Omental fat pad (tissue), 4 donors: ENCODE measurements around the gene LDLRAP1. TPM values are rescaled to one million over a fixed set of nuclear protein-coding genes. Genes with fewer than 3 reads are reported as not detected.

Experiments
- ATAC-seq: fragments of 150-250 bp; one replicate; pipeline ENCODE4 v1.9.1; 2016; ENCODE audit warnings: mild to moderate bottlenecking, moderate library complexity; ENCODE audit not compliant: low FRiP score
- DNase-seq: peaks from one replicate; pipeline ENCODE4 v3.0.0-alpha.2; 2019; ENCODE audit warnings: low spot score
- CTCF ChIP-seq, 3 donors: fragments of 450-650 bp; IDR thresholded peaks; one replicate each; pipeline ENCODE4 v1.5.1; 2016 to 2017; ENCODE audit warnings: antibody characterized with exemption in 3 of 3, mild to moderate bottlenecking in 3 of 3, moderate library complexity in 2 of 3
- total RNA-seq, 4 donors: library from RNA; depleted of rRNA; stranded (reverse); fragments of >200 nt; gene quantifications; one replicate each; pipeline ENCODE4 v1.1.0, GENCODE V29; 2016

LDLRAP1 gene
- total RNA-seq, 4 donors from 2014 or later, result 7.1 to 18.7 (median 15.8) TPM

- ATAC-seq, result no peak
- no peak for TF ChIP-seq CTCF (IDR thresholded peaks at IDR 0.05)
- no peak for DNase-seq
These were observed 6.1 kb upstream of the LDLRAP1 start for GRCh38 chr1:25537153-25537831.

- no peak for ATAC-seq
- no peak for DNase-seq
- TF ChIP-seq CTCF (IDR thresholded peaks at IDR 0.05), result no peak
These were observed 5.1 kb upstream of the LDLRAP1 start for GRCh38 chr1:25538191-25538767.

- no peak for DNase-seq
- no peak for ATAC-seq
- no peak for TF ChIP-seq CTCF (IDR thresholded peaks at IDR 0.05)
These were observed 2.6 kb upstream of the LDLRAP1 start for GRCh38 chr1:25540750-25541342.

GRCh38 chr1:25541425-25541824 is 2.0 kb upstream of the LDLRAP1 start:
- ATAC-seq, result no peak
- no peak for TF ChIP-seq CTCF (IDR thresholded peaks at IDR 0.05)
- no peak for DNase-seq

GRCh38 chr1:25541889-25542658 is 1.3 kb upstream of the LDLRAP1 start:
- TF ChIP-seq CTCF (IDR thresholded peaks at IDR 0.05), result no peak
- DNase-seq (no peak), ATAC-seq (no peak)

- ATAC-seq (no peak), DNase-seq (no peak)
- no peak for TF ChIP-seq CTCF (IDR thresholded peaks at IDR 0.05)
These were observed 391 bp upstream of the LDLRAP1 start for GRCh38 chr1:25543005-25543424.
